Fibroblast of skin of back (primary cell): ENCODE measurements around the gene AKT1S1. TPM values are rescaled to one million over a fixed set of nuclear protein-coding genes. Genes with fewer than 3 reads are reported as not detected.
A peak's percentile ranks its signal among the peaks of the same experiment; 100 is the strongest.
"Not testable (repeated sequence)": the region's sequence is repeated elsewhere in the genome, so short reads cannot be mapped to it uniquely, and the experiment has no call there.

Experiments
- DNase-seq: peaks from one replicate; pipeline ENCODE4 v3.0.0-alpha.2; 2013
- polyA plus RNA-seq, 2 experiments: library from polyadenylated mRNA; unstranded; fragments of 120-200 nt; gene quantifications; one replicate each; pipeline ENCODE4 v1.2.1, GENCODE V29; 2013; ENCODE audit not compliant: insufficient read length in 2 of 2

The AKT1S1 gene
- 81.1 TPM for polyA plus RNA-seq (2013, experiment 1 of 2; ENCODE audit: insufficient read length)
- polyA plus RNA-seq (2013, experiment 2 of 2; ENCODE audit: insufficient read length), result 53.0 TPM

GRCh38 chr19:49877020-49877878 is at the start of gene AKT1S1, which contains the start of gene TBC1D17:
Gene AKT1S1, minus strand, starts transcription at chr19:49877355. Its CDS starts 4,060 bp downstream, at chr19:49873295.
Gene TBC1D17, plus strand, starts transcription at chr19:49877702. Its CDS starts 22 bp downstream, at chr19:49877724.
- DNase-seq, result peak; percentile 100

DNA sequence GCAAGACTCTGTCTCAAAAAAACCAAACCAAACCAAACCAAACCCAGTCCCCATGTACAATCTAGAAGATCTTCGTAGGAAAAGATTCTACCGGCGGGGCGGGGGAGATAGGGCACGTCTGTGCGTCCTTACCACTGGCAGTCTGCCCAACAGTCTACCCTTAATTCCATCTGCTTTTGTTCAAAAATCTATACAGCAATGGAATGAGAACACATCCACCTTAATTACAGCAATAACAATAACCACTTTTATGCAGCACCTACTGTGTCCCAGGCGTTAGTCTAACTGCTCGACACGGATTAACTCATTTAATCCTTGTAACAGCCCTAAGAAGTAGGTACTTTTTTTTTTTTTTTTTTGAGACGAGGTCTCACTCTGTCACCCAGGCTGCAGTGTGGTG is 49.4 kb upstream of the AKT1S1 start:
- DNase-seq, result no peak

DNA sequence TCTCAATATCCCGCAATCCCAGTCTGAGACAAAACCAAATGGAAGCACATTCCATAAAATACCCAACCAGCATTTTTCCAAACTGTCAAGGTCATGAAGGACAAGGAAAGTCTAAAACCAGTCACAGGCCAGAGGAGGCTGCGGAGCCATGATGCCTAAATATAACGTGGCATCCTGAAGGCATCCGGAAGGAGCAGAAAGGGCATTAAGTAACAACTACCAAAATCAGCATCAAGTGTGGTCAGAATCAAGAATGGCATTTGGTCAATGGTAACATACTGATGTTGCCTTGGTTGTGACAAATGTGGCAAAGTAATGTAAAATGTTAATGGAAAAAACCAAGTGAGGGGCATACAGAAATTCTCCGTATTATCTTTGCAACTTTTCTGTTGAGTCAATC is 48.3 kb upstream of the AKT1S1 start:
- no peak for DNase-seq

- DNase-seq, result not testable (repeated sequence)
Measured at GRCh38 chr19:49924881-49925210, 47.7 kb upstream of the AKT1S1 start.

GRCh38 chr19:49924004-49924880 is 47.1 kb upstream of the AKT1S1 start:
- DNase-seq, result no peak

- no peak for DNase-seq
Measured at GRCh38 chr19:49923055-49924003, 46.2 kb upstream of the AKT1S1 start.

GRCh38 chr19:49921871-49922795 is 45.0 kb upstream of the AKT1S1 start:
- DNase-seq, result peak; percentile 35

DNA sequence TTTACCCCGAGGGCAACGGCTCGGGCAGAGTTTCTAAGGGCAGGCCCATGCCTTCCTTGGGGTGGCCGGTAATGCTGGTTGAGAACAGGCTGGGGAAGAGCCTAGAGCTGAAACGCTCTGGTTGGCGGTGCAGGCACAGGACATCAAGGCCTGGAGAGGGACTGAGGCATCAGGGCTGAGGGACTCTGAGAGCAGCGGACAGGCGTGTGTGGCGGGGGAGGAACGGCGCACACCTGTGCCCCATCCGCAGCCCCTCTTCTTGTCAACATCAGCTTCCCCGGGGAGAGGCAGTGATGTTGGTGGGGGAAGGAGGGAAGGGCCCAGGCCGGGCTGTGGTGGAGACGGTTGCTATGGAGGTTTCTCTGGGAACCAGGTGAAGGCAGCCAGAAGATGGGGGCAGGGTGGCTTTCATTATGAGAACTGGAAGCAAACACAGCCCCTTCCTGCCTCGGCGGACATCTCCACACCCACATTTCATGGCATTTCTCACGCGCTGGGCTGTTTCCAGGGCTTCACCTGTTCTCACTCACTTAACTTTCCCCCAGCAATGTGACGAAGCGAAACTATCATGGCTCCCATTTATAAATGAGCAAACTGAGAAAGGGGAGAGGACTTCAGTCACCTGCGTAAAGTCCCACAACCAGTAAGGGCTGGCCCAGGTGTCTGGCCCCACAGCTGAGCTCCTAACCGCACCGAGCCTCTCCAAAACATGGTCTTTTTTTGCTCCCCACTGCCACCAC is 43.6 kb upstream of the AKT1S1 start:
- DNase-seq, result no peak

GRCh38 chr19:49918089-49918488 is 40.9 kb upstream of the AKT1S1 start:
- DNase-seq, result no peak

DNA sequence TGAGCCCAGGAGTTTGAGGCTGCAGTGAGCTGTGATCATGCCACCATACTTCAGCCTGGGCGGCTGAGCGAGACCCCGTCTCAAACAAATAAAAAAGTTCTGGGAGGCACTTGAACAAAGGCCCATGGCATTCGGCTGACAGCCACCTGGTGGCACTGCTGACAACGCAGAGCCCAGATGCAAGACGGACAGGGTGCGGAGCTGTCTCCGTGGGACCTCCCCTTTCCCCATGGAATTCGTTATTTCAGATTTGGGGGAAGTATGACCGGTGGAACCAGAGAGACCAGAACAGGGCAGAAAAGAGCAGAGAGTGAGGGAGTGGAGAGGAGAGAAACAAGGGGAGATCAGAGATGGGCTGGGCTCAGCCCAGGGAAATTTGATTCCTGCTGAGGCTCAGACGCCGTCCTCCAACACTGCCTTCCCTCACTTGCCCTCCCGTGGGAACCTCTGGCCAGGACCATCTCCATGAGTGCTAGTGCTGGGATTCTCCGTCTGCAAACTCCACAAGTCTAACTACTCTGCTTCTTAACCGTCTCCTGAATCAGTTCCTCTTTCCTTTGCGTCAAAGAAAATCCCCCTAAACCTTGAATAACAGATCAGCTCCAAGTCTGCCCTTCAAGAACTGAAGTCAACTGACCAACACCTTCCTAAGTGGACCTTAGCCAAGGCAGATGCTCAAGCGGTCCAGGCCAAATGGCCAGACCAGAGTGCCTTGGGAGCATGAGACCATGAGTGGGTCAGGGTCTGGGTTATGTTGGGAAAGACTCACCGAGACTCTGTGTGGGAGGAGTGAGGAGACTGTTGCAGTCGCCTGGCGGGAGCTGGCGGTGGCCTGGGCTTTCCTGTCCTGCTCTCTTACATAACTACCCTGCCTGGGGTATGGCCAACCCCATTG is 39.9 kb upstream of the AKT1S1 start:
- DNase-seq, result no peak

- no peak for DNase-seq
Measured at GRCh38 chr19:49915271-49915670, 38.1 kb upstream of the AKT1S1 start.

- DNase-seq, result no peak
Measured at GRCh38 chr19:49913720-49914119, 36.6 kb upstream of the AKT1S1 start.

DNA sequence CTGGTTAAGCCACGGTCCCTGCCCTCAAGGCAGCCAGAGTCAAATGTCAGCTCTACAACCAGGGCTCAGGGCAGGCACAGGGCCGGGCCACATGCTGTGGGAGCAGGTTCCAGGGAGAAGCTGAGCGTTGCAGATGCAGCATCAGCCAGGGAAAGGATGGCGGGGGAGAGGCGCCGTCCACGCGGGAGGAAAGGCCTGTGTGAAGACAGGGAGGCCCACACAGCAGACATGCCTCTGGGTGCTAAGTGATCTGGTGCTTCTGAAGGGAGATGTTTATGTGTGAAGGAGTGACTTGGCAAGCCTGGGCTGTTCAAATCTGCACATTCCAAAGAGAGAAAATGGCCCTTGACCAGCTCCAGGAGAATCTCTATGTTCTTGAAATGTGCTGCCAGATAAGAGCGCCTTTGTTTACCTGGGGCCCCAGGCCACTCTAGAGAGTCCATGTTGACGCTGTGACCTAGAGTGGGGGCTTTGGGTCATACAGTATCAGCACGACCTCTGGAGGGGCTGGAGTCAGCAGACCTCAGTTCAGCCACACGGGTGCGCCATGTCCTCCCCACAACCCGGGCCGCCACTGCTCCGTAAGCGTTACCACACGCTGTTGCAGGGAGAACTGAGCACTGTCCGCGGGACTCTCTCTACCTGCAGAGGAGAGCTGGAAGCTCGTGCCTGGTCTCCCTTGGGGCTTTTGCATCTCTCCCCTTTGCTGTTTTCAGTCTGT is 36.0 kb upstream of the AKT1S1 start:
- DNase-seq, result no peak

- DNase-seq, result no peak
Measured at GRCh38 chr19:49911381-49912145, 34.4 kb upstream of the AKT1S1 start.

GRCh38 chr19:49910179-49910578 is 33.0 kb upstream of the AKT1S1 start:
- DNase-seq, result no peak

DNA sequence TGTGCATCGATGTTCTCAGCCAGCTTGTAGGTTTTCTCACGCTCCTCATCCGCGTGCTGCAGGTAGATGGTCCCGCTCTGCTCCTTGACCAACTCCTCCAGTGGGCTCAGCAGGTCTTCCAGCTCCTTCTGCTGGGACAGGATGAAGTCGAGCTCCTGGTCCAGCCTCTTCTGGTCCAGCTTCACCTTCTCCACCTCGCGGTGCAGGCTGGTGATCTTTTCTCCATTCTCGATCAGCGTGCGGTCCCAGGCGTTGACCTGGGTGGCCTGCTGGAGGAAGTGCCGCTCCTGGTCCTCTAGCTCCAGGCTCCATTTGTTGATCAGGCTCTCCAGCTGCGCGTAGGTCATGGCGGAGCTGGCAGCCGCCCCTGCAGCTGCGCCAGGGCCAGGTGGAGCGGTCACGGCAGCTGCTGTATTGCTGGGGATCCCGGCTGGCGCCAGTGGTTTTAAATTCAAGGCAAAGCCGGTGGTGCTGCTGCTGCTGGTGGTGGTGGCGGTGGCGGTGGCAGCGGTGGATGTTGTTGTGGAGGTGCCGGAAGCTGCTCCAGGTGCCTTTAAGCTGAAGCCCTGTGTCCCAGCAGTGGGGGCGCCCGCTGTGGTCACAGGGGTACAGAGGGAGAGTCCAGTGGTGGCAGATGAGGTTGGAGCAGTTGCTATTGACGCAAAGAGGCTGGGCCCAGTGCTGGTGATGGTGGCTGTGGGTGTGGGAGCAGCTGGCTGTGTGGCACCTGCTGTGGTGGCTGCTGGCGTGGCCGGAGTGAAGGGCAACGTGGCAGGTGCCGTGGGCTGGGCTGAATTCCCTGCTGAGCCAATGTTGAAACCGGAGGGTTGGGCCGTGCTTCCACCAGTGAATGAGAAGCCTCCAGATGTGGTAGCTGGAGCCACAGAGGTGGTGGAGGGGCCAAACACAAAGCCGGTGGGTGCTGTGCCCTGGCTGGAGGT is 31.6 kb upstream of the AKT1S1 start:
- DNase-seq, result no peak
